GM19452 (cell line): Measurements from ENCODE around the gene STAM.

ENCODE experiments used
- ATAC-seq: cut with Tn5 transposase; IDR thresholded peaks from one replicate; pipeline ENCODE4 v1.9.1; 2021; ENCODE audit not compliant: unreplicated experiment

STAM gene

GRCh38 chr10:17725703-17726102, 81.8 kb downstream of the STAM start:
- ATAC-seq, result no peak

- ATAC-seq, result no peak
These were observed 85.7 kb downstream of the STAM start for GRCh38 chr10:17729630-17730029.

- no peak for ATAC-seq
These were observed 86.7 kb downstream of the STAM start for GRCh38 chr10:17730667-17731066.

GRCh38 chr10:17731331-17732020, 87.5 kb downstream of the STAM start:
- no peak for ATAC-seq

- no peak for ATAC-seq
These were observed 89.7 kb downstream of the STAM start for GRCh38 chr10:17733620-17734019.

- ATAC-seq, result no peak
These were observed 90.6 kb downstream of the STAM start for GRCh38 chr10:17734432-17735080.

- no peak for ATAC-seq
These were observed 91.4 kb downstream of the STAM start for GRCh38 chr10:17735166-17735941.

GRCh38 chr10:17736223-17736622, 92.3 kb downstream of the STAM start:
- ATAC-seq, result no peak

GRCh38 chr10:17737027-17737965, 93.3 kb downstream of the STAM start:
- peak; percentile 48 for ATAC-seq

- no peak for ATAC-seq
These were observed 96.7 kb downstream of the STAM start for GRCh38 chr10:17740668-17741067.

GRCh38 chr10:17742918-17743317, 99.0 kb downstream of the STAM start:
- no peak for ATAC-seq

GRCh38 chr10:17743437-17743836, 99.5 kb downstream of the STAM start:
- no peak for ATAC-seq

GRCh38 chr10:17744341-17744861, 100.5 kb downstream of the STAM start:
- no peak for ATAC-seq

- ATAC-seq, result no peak
These were observed 104.1 kb downstream of the STAM start for GRCh38 chr10:17747883-17748550.

- no peak for ATAC-seq
These were observed 105.9 kb downstream of the STAM start for GRCh38 chr10:17749890-17750289.

- no peak for ATAC-seq
These were observed 108.0 kb downstream of the STAM start, which contains the start of gene TMEM236 for GRCh38 chr10:17751781-17752445. TMEM236 (plus strand) TSS chr10:17752201; CDS start chr10:17752296, 95 bp downstream.

GRCh38 chr10:17756557-17757217, 112.7 kb downstream of the STAM start:
- peak; percentile 97 for ATAC-seq

GRCh38 chr10:17758200-17758599, 114.2 kb downstream of the STAM start:
- ATAC-seq, result no peak

- no peak for ATAC-seq
These were observed 114.9 kb downstream of the STAM start for GRCh38 chr10:17758896-17759295.
